HG03196 (cell line): Measurements from ENCODE around the gene ANKRD40CL.
"Not testable (repeated sequence)": the region's sequence is repeated elsewhere in the genome, so short reads cannot be mapped to it uniquely, and the experiment has no call there.

ENCODE experiments used
- ATAC-seq: cut with Tn5 transposase; IDR thresholded peaks from one replicate; pipeline ENCODE4 v1.9.1; 2021; ENCODE audit not compliant: unreplicated experiment

The ANKRD40CL gene

DNA sequence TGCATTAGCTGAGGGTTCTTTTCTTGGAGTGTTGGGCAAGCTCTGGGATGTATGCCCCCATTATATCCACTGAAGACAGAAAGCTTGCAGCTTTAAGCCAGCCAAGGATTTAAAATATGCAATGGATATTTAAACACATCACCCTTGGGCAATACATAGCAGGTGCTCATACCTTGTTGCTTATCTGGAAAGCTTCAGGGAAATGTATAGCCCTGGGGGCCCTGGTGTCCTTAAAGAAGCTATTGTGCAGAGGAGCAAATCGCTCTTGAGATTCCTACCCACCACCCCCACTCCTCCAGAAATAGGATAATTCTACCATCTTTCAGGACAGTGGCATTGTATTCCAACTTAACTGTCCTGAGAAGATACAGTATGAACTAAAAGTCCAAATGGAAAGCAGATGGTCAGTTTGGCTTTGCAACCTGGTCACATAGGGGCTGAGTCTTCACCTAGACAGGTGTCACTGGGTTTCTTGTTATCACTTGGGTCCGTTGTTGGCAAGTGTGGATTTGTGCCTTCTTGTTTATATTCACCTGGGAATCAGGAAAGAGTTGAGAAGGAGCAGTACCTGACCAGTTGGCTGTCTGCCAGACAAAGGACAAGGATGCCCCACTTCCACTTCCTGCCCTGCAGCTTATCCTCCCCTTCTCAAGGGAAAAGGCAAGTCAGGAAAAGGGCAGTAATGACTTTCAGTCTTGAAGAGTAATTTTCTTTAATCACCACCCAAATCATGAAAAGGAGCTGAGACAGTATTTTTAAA is 3.4 kb downstream of the ANKRD40CL start:
- ATAC-seq: no peak

DNA sequence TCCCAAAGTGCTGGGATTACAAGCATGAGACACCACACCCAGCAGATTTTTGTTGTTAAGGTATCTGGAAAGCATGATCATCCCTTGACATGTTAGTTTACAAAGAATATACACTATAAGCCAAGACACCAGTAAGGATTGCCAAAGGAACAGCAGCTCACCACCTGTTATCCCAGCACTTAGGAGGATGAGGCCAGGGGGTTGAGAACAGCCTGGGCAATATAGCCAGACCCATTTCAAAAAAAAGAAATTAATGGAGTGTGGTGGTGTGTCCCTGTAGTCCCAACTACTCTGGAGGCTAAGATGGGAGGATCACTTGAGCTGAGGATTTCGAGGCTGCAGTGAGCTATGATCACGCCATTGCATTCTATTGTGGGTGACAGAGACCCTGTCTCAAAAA is 5.1 kb downstream of the ANKRD40CL start:
- no peak for ATAC-seq

DNA sequence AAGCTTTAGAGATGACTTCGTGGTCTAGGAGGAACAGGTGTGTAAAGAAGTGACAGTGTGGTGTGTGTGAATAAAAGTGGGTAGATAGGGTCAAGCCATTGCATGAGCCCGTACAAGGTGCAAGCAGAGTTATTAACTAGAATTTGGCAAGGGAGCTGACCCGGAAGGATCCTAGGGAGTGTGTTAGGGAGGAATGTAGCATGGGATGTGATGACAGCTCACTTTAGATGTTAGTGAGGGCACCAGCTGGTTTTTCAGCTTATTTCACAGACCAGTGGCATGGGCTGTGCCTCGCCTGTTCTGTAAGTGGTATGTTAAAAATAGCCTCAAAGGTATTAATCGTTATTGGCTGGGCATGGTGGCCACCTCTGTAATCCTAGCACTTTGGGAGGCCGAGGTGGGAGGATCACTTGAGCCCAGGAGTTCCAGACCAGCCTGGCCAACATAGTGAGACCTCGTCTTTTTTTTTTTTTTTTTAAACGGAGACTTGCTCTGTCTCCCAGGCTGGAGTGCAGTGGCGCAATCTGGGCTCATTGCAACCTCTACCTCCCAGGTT is 8.3 kb downstream of the ANKRD40CL start:
- no peak for ATAC-seq

DNA sequence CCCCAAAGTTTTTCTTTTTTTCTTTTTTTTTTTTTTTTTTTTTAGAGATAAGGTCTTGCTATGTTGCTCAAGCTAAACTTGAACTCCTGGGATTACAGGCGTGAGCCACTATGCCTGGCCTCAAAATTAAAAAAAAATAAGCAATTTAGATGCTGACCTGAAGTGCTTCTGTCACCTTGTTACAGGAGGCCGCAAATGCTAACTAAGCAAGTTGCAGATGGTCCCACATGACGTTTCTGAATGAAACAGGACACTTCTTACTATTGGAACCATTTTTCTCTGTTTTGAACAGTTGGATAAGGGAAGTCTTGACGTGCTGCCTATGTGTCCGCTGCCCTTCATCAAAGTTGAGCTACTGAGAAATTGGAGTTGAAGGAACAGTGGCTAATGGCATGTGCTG is 8.8 kb downstream of the ANKRD40CL start:
- no peak for ATAC-seq

DNA sequence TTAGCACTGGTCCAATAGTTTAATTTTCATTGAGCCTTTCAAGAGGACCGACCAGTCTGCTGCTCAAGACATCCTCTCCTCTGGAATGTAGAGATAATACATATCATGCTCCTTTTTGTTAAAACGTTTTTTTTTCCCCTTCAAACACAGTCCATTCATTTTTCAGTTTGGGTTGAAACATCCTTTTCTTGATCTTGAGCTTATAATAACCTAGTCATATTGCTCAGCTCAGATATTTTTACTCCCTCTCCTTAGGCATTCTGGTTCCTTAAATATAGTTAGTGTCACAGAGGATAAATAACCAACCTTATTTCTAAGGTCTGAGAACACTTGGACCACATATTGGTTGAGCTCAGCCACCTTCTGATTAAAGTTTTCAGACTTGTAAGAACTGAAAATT is 12.8 kb downstream of the ANKRD40CL start:
- no peak for ATAC-seq

DNA sequence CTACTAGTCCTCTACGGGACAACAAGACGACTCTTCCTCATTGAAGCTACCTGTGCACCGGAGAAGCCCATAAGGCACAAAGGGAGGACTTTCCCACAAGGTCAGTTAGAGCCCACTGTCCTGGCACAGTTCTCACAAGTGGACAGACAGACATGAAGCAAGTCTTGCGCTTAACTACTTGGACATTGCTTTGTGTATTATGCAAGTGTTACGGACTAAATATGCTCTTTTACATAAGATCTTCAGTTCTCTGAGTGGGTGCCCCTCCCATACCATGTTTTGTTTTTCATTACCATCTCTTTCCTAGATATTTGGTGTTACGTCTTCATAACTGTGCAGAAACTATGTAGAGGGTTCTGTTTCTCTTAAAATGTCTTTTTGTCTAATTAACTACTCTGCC is 18.1 kb downstream of the ANKRD40CL start:
- ATAC-seq: no peak

DNA sequence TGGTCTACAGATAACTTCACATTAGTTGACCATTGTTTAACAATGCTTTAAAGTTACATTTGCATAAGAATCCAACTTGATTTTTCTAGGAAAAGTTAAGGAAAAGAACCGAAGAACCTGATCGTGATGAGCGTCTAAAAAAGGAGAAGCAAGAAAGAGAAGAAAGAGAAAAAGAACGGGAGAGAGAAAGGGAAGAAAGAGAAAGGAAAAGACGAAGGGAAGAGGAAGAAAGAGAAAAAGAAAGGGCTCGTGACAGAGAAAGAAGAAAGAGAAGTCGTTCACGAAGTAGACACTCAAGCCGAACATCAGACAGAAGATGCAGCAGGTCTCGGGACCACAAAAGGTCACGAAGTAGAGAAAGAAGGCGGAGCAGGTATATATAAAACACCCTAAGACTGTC is 21.7 kb downstream of the ANKRD40CL start:
- ATAC-seq: no peak

DNA sequence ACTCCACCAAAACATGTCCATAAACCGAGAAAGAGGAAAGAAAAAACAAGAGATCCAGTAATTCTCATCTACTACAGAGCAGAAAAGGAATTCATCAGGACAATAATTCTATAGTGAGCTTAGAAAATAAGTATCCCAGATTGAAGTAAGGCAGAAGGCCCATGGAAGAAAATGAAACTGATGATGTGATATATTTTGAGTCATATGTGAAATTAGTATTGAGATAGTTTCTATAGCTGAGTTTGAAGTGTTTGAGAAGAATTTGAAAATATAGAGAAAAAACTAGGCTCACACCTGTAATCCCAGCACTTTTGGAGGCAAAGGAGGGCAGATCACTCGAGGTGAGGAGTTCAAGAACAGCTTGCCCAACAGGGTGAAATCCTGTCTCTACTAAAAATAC is 28.2 kb downstream of the ANKRD40CL start:
- ATAC-seq: no peak

DNA sequence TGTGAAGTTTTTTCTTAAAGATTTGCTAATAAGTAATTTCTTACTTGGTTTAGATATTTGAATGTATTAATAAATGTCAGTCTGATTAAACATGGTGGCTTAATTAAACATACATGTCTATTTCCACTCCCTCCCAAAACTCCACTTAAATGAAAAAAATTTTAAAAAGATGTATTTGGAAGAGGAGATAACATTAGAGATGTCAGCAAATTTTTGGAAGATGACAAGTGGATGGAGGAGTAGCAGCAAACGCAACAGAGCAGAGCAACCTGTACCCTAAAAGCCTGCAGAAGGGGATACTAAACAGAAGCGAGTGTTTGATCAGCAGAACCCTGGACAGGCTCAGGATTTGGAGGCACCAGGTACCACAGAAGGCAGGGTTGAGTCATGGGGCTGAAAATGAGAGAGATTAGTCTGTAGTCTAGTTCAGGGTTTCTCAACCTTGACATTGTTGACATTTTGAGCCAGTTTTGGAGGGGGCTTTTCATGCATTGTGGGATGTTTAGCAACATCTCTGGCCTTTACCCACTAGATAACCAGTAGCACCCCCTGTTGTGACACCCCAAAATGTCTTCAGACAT is 30.1 kb downstream of the ANKRD40CL start:
- ATAC-seq: no peak

DNA sequence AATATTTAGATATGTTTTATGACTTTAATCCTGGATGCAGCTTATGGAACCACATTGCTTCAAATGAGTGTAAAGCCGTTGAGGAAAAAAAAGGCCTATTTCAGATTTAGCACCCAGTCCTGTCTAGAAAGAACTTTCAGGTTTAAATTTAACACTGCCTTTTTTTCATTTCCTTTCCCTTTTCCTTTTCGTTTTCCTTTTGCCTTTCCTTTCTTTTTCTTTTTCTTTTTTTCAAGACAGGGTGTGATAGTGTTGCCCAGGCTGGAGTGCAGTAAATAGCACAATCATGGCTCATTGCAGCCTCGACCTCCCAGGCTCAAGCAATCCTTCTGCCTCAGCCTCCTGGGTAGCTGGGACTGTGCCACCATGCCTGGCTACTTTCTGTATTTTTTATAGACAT is 32.0 kb downstream of the ANKRD40CL start:
- ATAC-seq: no peak

DNA sequence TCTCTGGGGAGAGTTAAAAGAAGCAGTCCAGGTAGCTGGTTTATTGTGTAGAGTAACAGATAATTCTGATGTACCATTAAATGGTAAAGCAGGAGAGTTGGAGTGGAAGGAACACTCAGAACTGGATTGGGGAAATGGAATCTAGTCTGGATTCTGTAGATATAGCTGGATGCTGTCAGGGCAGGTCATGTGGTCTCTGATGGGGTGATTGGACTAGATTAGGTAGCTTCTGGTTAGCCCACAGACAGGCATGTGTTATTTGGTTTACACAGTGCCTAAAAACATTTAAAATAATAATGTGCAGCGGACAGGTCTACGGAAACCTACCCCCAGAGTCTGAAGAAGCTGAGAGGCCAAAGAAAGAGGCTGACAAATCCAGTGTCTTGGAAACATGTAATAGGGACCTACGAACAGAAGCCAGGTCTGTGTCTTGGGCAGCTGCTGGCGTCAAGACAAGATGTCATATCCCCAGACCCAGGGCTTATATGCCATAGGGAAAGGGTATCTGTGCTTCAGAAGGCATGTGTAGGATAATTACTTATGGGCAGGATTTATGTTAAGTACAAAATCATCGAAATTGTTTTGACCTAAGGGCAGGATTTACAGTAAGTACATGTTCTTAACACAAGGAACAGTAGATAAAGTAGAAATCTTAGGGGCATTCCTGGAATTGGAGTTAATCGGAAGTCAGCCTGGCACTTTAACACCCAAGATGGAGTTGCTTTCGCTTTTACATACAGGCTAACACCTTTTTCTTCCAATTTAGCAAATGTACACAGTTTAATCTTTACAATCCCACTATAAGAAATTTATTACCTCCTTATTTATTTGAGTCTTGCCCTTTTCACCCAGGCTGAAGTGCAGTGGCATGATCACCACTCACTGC is 35.5 kb downstream of the ANKRD40CL start:
- no peak for ATAC-seq

DNA sequence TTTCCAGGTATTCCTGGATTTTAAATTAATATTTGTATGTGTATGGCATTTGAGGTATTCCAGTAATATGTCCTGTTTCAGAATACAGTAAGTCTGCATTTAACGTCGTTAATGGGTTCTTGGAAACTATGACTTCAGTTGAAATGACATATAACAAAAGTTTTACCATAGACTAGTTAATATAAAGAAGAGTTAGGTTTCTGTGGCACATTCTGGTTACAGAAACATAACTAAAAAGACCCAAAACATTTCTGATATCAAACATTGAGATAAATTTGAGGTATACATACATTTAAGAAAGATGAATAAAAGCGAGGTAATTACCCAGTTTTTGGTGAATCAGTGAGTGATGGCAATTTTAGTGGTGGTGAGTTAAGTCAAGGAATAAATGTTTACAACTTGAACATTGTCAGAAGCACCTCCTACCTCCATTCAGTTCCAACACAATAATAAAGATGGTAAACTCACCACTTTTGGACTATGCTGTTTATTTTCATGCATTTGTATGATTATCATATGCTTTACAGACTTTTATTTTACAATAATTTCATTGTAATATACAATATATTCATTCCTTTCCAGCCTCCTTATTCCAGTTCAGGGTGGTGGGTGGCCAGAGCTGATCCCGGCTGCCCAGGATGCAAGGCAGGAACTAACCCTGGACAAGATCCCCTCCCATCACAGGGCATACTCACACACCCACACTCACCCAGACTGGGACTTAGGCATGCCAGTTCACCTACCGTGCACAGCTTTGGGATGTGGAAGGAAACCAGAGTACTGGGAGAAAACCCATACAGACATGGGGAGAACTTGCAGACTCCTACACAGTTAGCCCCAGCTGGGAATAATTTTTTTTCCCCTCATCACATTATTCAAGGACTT is 38.2 kb downstream of the ANKRD40CL start:
- no peak for ATAC-seq

DNA sequence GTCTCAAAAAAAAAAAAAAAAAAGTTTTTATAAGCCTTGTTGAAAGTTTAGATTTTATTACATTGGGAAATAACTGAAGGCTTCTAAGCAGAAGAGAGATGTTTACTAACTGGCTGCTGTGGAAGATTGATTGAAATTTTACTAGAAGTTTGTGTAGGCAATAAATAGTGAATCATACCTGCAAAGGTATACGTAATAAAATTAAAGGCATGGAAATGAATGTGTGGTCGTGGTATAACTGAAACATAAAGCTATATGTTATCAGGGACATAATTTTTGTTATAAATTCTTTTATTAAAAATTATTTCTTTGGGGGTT is 39.2 kb downstream of the ANKRD40CL start:
- ATAC-seq: no peak

DNA sequence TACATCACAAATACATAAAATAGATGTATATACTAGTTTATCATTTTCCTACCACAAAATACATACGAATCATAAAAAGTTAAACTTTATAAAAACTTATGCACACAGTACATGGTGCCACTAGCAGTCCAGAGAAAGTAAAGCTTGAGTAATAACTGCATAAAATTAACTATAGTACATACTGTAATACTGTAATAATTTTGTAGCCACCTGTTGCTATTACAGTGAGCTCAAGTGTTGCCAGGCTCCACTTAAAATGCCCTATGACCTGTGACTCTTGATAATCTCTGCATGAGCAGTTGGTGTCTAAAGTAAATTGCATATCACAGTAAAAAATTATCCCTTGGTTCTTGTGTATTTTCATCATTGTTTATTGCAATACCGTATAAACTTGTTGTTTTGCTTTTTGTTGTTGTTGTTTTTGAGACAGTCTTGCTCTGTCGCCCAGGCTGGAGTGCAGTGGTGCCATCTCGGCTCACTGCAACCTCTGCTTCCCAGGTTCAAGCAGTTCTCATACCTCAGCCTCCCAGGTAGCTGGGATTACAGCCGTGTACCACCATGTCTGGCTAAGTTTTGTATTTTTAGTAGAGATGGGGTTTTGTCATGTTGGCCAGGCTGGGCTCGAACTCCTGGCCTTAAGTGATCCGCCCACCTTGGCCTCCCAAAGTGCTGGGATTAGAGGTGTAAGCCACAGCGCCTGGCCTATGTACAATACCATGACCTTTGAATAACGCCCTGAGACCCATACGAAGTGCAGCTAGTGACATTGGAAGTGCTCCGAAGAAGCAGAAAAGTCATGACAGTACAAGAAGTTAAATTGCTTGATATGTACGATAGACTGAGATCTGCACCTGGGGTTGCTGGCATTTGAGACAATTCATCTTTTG is 41.3 kb downstream of the ANKRD40CL start:
- ATAC-seq: no peak

DNA sequence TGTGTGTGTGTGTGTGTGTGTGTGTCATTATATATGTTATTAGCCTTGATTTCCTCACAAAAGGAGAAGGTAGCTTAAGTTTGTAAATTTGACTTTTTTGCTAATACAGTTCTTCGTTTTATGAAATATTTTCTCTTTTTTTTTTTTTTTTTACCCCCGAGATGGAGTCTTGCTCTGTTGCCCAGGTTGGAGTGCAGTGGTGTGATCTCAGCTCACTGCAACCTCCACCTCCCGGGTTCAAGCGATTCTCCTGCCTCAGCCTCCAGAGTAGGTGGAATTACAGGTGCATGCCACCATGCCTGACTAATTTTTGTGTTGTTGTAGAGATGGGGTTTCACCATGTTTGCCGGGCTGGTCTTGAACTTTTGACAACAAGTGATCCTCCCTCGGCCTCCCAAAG is 42.7 kb downstream of the ANKRD40CL start:
- not testable (repeated sequence) for ATAC-seq

DNA sequence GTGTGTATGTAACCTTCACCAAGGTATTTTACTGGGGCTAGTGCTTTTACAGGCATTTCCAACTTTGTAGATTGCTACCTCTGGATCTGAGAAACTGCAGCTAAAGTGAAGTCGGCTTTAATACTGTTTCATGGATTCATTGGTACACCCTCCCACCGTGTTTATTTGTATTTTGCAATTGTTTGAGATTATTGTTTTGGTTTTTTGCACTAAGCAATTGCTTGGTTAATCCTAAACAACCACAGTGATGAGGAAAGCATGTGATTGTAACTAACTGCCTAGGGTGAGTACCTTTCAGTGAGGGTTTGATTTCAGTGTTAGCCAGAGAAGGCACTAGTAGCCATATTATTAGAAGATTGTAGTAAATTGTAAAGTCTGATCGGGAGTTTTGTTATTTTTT is 44.6 kb downstream of the ANKRD40CL start:
- ATAC-seq: no peak

DNA sequence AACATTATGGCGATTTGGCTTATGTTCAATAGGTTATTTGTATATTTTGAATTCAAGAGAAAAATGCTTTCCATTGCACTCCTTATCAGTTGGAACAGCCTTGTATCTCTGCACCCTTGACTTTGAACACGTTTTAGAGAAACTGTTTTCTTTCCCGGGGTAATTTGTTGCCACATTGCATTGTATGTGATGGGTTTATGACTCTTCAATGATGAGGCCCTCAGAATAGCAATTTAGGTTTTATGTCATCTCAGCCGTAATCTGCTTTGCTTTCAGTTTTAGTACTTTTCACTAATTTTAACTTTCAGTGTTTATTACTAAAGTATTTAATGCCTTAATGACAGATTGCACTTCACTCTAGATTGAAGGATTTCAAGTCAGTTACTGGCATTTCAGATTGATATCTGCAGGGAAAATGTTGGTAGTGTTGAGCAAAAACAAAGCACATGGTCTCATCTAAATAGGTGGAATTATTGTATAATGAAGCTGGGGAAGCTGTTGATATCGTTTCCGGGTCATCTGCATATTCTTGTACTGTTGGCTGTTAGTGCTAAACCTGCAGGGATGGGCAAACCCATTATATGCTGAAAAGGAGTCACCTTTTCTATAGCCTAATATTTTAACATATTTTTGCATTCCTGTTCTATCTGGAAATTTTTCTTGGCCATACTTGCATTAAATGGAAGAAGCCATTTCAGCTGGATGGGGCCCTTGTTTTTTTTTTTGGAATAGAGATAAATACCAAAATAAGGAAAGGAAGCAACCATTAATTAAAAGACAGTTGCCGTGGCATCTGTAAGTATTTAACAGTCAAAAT is 45.9 kb downstream of the ANKRD40CL start:
- ATAC-seq: no peak

DNA sequence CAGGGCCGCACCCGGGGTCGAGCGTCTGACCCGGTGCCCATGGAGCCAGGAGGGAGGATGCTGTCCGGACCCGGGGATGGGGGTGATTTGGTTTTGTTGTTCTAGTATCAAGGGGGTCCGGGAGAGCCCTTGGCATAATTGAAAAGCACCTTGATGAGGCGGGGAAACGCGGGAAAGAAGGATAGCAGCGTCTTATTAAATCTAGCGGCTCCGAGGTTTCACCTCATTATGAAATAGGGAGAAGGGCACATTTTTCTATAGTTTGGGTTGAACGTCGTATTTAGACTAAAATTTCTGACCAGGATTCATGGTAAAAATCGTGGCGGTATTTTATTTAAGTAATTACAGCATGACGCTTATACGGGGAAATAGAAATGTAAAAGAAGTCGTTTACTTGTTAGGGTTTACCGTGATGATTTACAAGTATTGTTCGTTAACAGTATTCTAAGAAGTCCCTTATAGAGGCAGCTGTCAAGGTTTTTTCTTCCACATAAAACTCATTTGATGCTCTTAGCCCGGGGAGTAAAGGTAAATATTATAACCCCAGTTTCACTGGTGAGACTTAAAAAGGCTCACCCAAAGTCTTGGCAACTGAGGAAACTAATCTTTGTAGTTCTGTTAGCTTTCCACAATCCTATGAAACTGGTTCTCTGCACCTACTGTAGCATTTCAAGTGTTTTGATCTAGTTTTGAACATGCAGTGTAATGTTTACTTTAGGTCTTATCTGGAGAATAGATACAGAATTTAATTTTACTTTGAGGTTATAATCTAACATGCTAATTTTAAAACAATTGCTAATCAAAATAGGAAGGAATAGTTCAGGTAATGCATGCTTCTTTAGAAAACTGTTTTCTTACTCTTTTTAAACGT is 47.2 kb downstream of the ANKRD40CL start:
- no peak for ATAC-seq
